GM13977 (cell line): Measurements from ENCODE around the gene PRPF6.

Source experiments
- DNase-seq: peaks from one replicate; pipeline ENCODE4 v3.0.0; 2012; ENCODE audit warnings: low spot score
- CTCF ChIP-seq: IDR thresholded peaks from 2 replicates; pipeline ENCODE4 v1.5.1; 2012; ENCODE audit warnings: mild to moderate bottlenecking, control low read depth; ENCODE audit not compliant: insufficient read depth; ENCODE audit errors: extremely low read depth, missing control alignments
- in situ Hi-C: fragments of 300-500 bp; cut with MboI; formaldehyde crosslinking; loops from one replicate; pipeline ENCODE4 v1.12.0; 2022; ENCODE audit warnings: low sequenced_read_pairs, low pct_unique_long_range_greater_than_20kb, mixed read lengths, inconsistent platforms; ENCODE audit not compliant: unreplicated experiment

Gene PRPF6

GRCh38 chr20:64032706-64033624 is 52.0 kb downstream of the PRPF6 start:
- in situ Hi-C loops, result no loop called here

DNA sequence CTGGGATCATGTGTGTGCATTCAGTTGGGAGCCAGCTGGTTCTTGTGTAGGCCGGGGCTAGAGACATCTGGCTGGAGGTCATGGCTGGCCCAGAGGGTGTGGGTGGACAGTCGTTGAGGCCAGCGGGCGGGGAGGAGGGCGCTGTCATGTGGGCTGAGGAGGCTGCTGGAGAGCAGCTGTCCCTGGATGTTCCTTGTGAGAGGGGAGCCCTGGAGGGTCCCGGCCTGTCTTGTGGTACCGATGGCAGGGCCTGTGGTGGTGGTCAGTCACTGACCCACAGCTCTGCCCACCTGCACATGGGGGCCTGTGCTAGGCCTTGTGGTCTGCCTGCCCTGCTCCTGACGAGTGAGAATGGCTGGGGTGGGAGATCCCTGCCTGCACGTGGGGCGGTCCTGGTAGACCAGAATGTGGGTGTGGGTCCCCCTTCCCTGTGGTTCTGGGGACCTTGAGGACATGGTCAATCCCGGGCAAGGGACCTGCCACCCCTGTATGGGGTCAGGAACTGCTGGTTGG is 53.1 kb downstream of the PRPF6 start:
- DNase-seq, result no peak
- in situ Hi-C loops, result no loop called here
- TF ChIP-seq CTCF, result no peak

More at GRCh38 chr20:64032706-64033624, 52.0 kb downstream of the PRPF6 start:
- TF ChIP-seq CTCF, result no peak
- DNase-seq, result no peak

DNA sequence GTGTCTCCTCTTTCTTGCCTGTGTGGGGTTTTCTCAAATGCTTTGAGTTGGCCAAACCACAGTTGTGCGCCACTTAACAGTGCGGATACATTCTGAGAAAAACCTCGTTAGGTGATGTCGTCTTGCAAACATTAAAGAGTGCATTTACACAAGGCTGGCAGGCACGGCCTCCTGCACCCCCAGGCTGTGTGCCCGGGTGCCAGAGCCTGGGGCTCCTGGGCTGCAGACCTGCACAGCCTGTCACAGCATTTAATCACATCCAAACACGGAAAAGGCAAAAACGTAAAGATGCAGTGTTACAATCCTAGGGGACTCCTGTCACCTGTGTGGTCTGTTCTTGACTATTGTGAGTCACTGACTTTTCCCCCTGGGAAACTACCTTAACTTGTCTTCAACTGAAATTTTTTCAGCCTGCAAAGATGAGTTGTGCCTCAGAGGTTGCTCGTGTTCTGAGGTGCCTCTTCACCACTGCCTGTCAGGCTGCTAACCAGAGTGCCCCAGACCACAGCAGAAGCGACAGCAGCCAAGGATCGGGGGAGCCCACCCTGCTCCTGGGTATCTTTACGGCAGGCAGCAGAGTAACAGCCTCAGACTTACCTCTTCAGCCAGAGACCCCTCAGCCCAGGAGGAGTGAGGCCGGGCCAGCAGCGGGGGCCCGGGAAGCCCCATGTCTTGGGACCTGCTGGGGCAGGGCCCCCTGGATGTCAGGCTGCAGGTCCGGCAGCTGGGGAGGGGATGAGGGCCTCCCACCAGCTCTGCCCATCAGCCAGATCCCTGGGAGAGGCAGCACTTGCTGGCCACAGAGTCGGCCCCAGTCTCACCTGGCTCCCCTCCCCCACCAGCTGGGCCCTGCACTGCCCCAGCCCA is 54.4 kb downstream of the PRPF6 start:
- no peak for TF ChIP-seq CTCF
- in situ Hi-C loops, result no loop called here
- DNase-seq, result peak; percentile 83

GRCh38 chr20:64035933-64036345 is 55.0 kb downstream of the PRPF6 start, which contains the start of gene C20orf204:
Gene C20orf204, plus strand, starts transcription at chr20:64036182. Its CDS starts 142 bp downstream, at chr20:64036324.
- DNase-seq, result no peak
- in situ Hi-C loops, result no loop called here

DNA sequence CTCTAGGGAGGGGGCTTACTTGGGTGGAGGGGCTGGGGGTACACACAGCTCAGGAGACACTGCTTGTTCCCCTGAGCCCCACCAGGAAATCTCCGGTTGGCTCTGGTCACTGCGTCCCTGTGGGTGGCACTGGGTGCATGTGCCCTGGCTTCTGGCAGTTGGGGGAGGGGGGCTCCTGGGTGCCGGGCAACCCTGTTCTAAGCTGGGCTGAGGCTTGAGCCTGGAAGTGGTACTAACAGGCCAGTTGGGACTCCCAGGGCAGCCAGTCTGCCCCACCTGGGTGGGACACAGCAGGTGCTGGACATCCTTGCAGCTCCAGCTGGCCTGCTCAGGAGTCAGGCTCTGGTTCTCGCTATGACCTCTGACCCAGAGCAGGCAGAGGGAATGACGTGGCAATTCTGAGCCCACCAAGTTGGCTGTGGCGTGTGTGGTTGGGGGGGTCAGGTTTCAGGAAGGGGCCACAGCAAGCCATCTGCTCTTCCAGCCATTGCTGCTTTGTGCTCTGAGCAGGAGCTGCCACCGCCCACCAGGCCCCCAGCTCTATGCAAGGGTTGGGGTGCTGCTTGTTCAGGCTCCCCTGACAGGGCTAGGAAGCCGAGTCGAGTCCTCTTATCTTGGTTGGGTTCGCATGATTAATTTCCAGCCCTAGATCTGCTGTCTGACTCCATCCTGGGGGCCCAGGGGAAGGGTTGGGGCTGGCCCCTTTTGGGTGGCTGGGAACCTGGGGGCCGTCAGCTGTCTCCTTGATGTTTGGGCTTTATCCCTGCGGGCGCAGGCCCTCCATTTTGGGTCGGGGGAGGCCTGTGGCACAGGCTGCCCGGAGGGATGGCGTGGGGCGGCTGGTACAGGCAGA is 55.6 kb downstream of the PRPF6 start:
- DNase-seq, result peak; percentile 74
- in situ Hi-C loops, result no loop called here
- no peak for TF ChIP-seq CTCF

More at GRCh38 chr20:64035933-64036345, 55.0 kb downstream of the PRPF6 start, which contains the start of gene C20orf204:
- no peak for TF ChIP-seq CTCF

GRCh38 chr20:64037199-64037497 is 56.2 kb downstream of the PRPF6 start:
- in situ Hi-C loops, result no loop called here
- no peak for TF ChIP-seq CTCF
- DNase-seq, result no peak
